Measurements from ENCODE around the gene TUBE1.
A peak's percentile ranks its signal among the peaks of the same experiment; 100 is the strongest.

Gene TUBE1

GRCh38 chr6:112086744-112087135 is 542 bp downstream of the TUBE1 start:
- Histone ChIP-seq H3K18ac (ENCODE audit: low read length) (no peak overlapping the region), H2AK5ac (ENCODE audit: low read length) (no peak overlapping the region), H4K5ac (ENCODE audit: low read length) (no peak overlapping the region), H2BK15ac (replicated peaks; ENCODE audit: low read depth) (no peak overlapping the region), H3K4me3 (ENCODE audit: low read length) (peak overlapping the region; percentile 77), H3K4me2 (ENCODE audit: low read length) (peak overlapping the region; percentile 56), H4K8ac (ENCODE audit: low read depth, low read length) (no peak overlapping the region), H3K9ac (ENCODE audit: low read length) (peak overlapping the region; percentile 77), H2BK120ac (ENCODE audit: low read depth, low read length) (no peak overlapping the region), H3K79me1 (ENCODE audit: low read length) (no peaks in the 10 kb centered on the region), H3K23ac (ENCODE audit: low read length) (no peak overlapping the region), H3K79me2 (ENCODE audit: control insufficient read depth, insufficient read depth, low read length) (no peaks in the 10 kb centered on the region), H3K4ac (ENCODE audit: low read depth, low read length) (no peak overlapping the region), H3K4me1 (ENCODE audit: control insufficient read depth, low read depth, low read length) (no peaks in the 10 kb centered on the region), H3K56ac (ENCODE audit: low read length) (peak overlapping the region; percentile 87), H3K27me3 (ENCODE audit: insufficient read depth, low read length, poor library complexity) (no peaks in the 10 kb centered on the region), H2BK5ac (ENCODE audit: low read length) (peak overlapping the region; percentile 43), H3K36me3 (ENCODE audit: control insufficient read depth, insufficient read depth, low read length) (no peaks in the 10 kb centered on the region), H3K27ac (ENCODE audit: low read depth, low read length) (peak overlapping the region; percentile 82)
- no CpG with 5 or more reads among the region's 8 CpGs for WGBS (ENCODE audit: extremely low coverage, insufficient coverage, low lambda C conversion rate)
- peak; percentile 63 for DNase-seq

- Histone ChIP-seq H2BK120ac (ENCODE audit: low read depth, low read length) (no peak overlapping the region), H3K36me3 (ENCODE audit: control insufficient read depth, insufficient read depth, low read length) (no peaks in the 10 kb centered on the region), H3K4ac (ENCODE audit: low read depth, low read length) (no peak overlapping the region), H3K18ac (ENCODE audit: low read length) (no peak overlapping the region), H3K79me1 (ENCODE audit: low read length) (no peaks in the 10 kb centered on the region), H2AK5ac (ENCODE audit: low read length) (no peak overlapping the region), H2BK15ac (replicated peaks; ENCODE audit: low read depth) (no peak overlapping the region), H3K4me1 (ENCODE audit: control insufficient read depth, low read depth, low read length) (no peaks in the 10 kb centered on the region), H4K5ac (ENCODE audit: low read length) (no peak overlapping the region), H3K27ac (ENCODE audit: low read depth, low read length) (no peak overlapping the region), H3K27me3 (ENCODE audit: insufficient read depth, low read length, poor library complexity) (no peaks in the 10 kb centered on the region), H2BK5ac (ENCODE audit: low read length) (no peak overlapping the region), H3K56ac (ENCODE audit: low read length) (no peak overlapping the region), H3K4me2 (ENCODE audit: low read length) (no peak overlapping the region), H4K8ac (ENCODE audit: low read depth, low read length) (no peak overlapping the region), H3K79me2 (ENCODE audit: control insufficient read depth, insufficient read depth, low read length) (no peaks in the 10 kb centered on the region), H3K9ac (ENCODE audit: low read length) (no peak overlapping the region), H3K4me3 (ENCODE audit: low read length) (no peak overlapping the region), H3K23ac (ENCODE audit: low read length) (no peak overlapping the region)
- DNase-seq = no peak
- WGBS (ENCODE audit: extremely low coverage, insufficient coverage, low lambda C conversion rate) = no CpG with 5 or more reads among the region's 8 CpGs
Observed at GRCh38 chr6:112085286-112086065, 1.8 kb downstream of the TUBE1 start.

GRCh38 chr6:112081569-112081968 is 5.7 kb downstream of the TUBE1 start:
- Histone ChIP-seq H3K23ac (ENCODE audit: low read length) (no peak overlapping the region), H2BK120ac (ENCODE audit: low read depth, low read length) (no peak overlapping the region), H3K36me3 (ENCODE audit: control insufficient read depth, insufficient read depth, low read length) (no peaks in the 10 kb centered on the region), H3K56ac (ENCODE audit: low read length) (no peak overlapping the region), H3K27me3 (ENCODE audit: insufficient read depth, low read length, poor library complexity) (no peaks in the 10 kb centered on the region), H2BK15ac (replicated peaks; ENCODE audit: low read depth) (no peak overlapping the region), H3K4me2 (ENCODE audit: low read length) (no peak overlapping the region), H3K4me3 (ENCODE audit: low read length) (no peak overlapping the region), H3K79me2 (ENCODE audit: control insufficient read depth, insufficient read depth, low read length) (no peaks in the 10 kb centered on the region), H3K18ac (ENCODE audit: low read length) (no peak overlapping the region), H4K8ac (ENCODE audit: low read depth, low read length) (no peak overlapping the region), H2AK5ac (ENCODE audit: low read length) (no peak overlapping the region), H3K4me1 (ENCODE audit: control insufficient read depth, low read depth, low read length) (no peaks in the 10 kb centered on the region), H3K4ac (ENCODE audit: low read depth, low read length) (no peak overlapping the region), H3K79me1 (ENCODE audit: low read length) (no peaks in the 10 kb centered on the region), H3K27ac (ENCODE audit: low read depth, low read length) (no peak overlapping the region), H2BK5ac (ENCODE audit: low read length) (no peak overlapping the region), H3K9ac (ENCODE audit: low read length) (no peak overlapping the region), H4K5ac (ENCODE audit: low read length) (no peak overlapping the region)
- WGBS (ENCODE audit: extremely low coverage, insufficient coverage, low lambda C conversion rate) = no CpG with 5 or more reads among the region's 4 CpGs
- no peak for DNase-seq

- Histone ChIP-seq H4K8ac (ENCODE audit: low read depth, low read length) (no peak overlapping the region), H2AK5ac (ENCODE audit: low read length) (no peak overlapping the region), H2BK15ac (replicated peaks; ENCODE audit: low read depth) (no peak overlapping the region), H3K4me2 (ENCODE audit: low read length) (no peak overlapping the region), H3K9ac (ENCODE audit: low read length) (no peak overlapping the region), H3K23ac (ENCODE audit: low read length) (no peak overlapping the region), H3K79me1 (ENCODE audit: low read length) (no peaks in the 10 kb centered on the region), H3K4ac (ENCODE audit: low read depth, low read length) (no peak overlapping the region), H4K5ac (ENCODE audit: low read length) (no peak overlapping the region), H2BK120ac (ENCODE audit: low read depth, low read length) (no peak overlapping the region), H3K18ac (ENCODE audit: low read length) (no peak overlapping the region), H3K4me1 (ENCODE audit: control insufficient read depth, low read depth, low read length) (no peaks in the 10 kb centered on the region), H3K36me3 (ENCODE audit: control insufficient read depth, insufficient read depth, low read length) (no peaks in the 10 kb centered on the region), H3K79me2 (ENCODE audit: control insufficient read depth, insufficient read depth, low read length) (no peaks in the 10 kb centered on the region), H3K27ac (ENCODE audit: low read depth, low read length) (no peak overlapping the region), H2BK5ac (ENCODE audit: low read length) (no peak overlapping the region), H3K4me3 (ENCODE audit: low read length) (no peak overlapping the region), H3K27me3 (ENCODE audit: insufficient read depth, low read length, poor library complexity) (no peaks in the 10 kb centered on the region), H3K56ac (ENCODE audit: low read length) (no peak overlapping the region)
- WGBS (ENCODE audit: extremely low coverage, insufficient coverage, low lambda C conversion rate) = no CpG with 5 or more reads among the region's 3 CpGs
- DNase-seq = no peak
Observed at GRCh38 chr6:112066606-112067005, 20.7 kb downstream of the TUBE1 start.

- Histone ChIP-seq H3K27ac (ENCODE audit: low read depth, low read length) (no peak overlapping the region), H2BK15ac (replicated peaks; ENCODE audit: low read depth) (no peak overlapping the region), H3K18ac (ENCODE audit: low read length) (no peak overlapping the region), H3K27me3 (ENCODE audit: insufficient read depth, low read length, poor library complexity) (no peaks in the 10 kb centered on the region), H3K4ac (ENCODE audit: low read depth, low read length) (no peak overlapping the region), H4K8ac (ENCODE audit: low read depth, low read length) (no peak overlapping the region), H3K79me2 (ENCODE audit: control insufficient read depth, insufficient read depth, low read length) (no peaks in the 10 kb centered on the region), H3K23ac (ENCODE audit: low read length) (no peak overlapping the region), H3K4me1 (ENCODE audit: control insufficient read depth, low read depth, low read length) (no peaks in the 10 kb centered on the region), H3K4me2 (ENCODE audit: low read length) (no peak overlapping the region), H3K36me3 (ENCODE audit: control insufficient read depth, insufficient read depth, low read length) (no peaks in the 10 kb centered on the region), H2BK120ac (ENCODE audit: low read depth, low read length) (no peak overlapping the region), H3K79me1 (ENCODE audit: low read length) (no peaks in the 10 kb centered on the region), H2BK5ac (ENCODE audit: low read length) (no peak overlapping the region), H4K5ac (ENCODE audit: low read length) (no peak overlapping the region), H3K4me3 (ENCODE audit: low read length) (no peak overlapping the region), H2AK5ac (ENCODE audit: low read length) (no peak overlapping the region), H3K9ac (ENCODE audit: low read length) (no peak overlapping the region), H3K56ac (ENCODE audit: low read length) (no peak overlapping the region)
- no CpG with 5 or more reads among the region's 6 CpGs for WGBS (ENCODE audit: extremely low coverage, insufficient coverage, low lambda C conversion rate)
- no peak for DNase-seq
Observed at GRCh38 chr6:112065426-112065986, 21.8 kb downstream of the TUBE1 start.

Measured in mesendoderm (in vitro differentiated cells).